Fibroblast of lung (primary cell): ENCODE results near the gene EFCC1. TPM values are rescaled to one million over a fixed set of nuclear protein-coding genes. Genes with fewer than 3 reads are reported as not detected.

Experiments
- DNase-seq, 2 donors: peaks; one replicate each; pipeline versions ENCODE4 v3.0.0 to v3.0.0-alpha.2; 2010; ENCODE audit warnings: low read depth in 2 of 2
- H2AFZ ChIP-seq: 2 replicates; pipeline ENCODE4 v1.5.1; 2012; ENCODE audit warnings: low read length, control low read depth, inconsistent platforms
- H3K27ac ChIP-seq: 2 replicates; pipeline ENCODE4 v1.5.1; 2011; ENCODE audit warnings: low read length, control low read depth; ENCODE audit not compliant: insufficient read depth
- H3K27me3 ChIP-seq: 2 replicates; pipeline ENCODE4 v1.5.1; 2011; ENCODE audit warnings: mild to moderate bottlenecking, low read length; ENCODE audit not compliant: control insufficient read depth, insufficient read depth
- H3K36me3 ChIP-seq: 2 replicates; pipeline ENCODE4 v1.5.1; 2011; ENCODE audit warnings: low read length; ENCODE audit not compliant: control insufficient read depth, insufficient read depth
- H3K4me1 ChIP-seq: 2 replicates; pipeline ENCODE4 v1.5.1; 2011; ENCODE audit warnings: low read length; ENCODE audit not compliant: control insufficient read depth, insufficient read depth; ENCODE audit errors: extremely low read depth
- H3K4me2 ChIP-seq: 2 replicates; pipeline ENCODE4 v1.5.1; 2011; ENCODE audit warnings: low read length, control low read depth; ENCODE audit not compliant: insufficient read depth; ENCODE audit errors: extremely low read depth
- H3K4me3 ChIP-seq, 4 experiments: fragments of 200-600 bp in 1 of 4; sonication (generic) in 1 of 4; replicated peaks in 1 of 4; 2 replicates each; pipeline ENCODE4 v1.5.1; 2011 to 2016; ENCODE audit warnings: low read length in 4 of 4, low read depth in 3 of 4, mild to moderate bottlenecking in 3 of 4, control low read depth in 2 of 4, inconsistent platforms in 1 of 4, mixed read lengths in 1 of 4; ENCODE audit not compliant: insufficient read depth in 1 of 4; ENCODE audit errors: control extremely low read depth in 1 of 4
- H3K79me2 ChIP-seq: 2 replicates; pipeline ENCODE4 v1.5.1; 2012; ENCODE audit warnings: mild to moderate bottlenecking, low read length, inconsistent platforms; ENCODE audit not compliant: control insufficient read depth, insufficient read depth
- H3K9ac ChIP-seq: 2 replicates; pipeline ENCODE4 v1.5.1; 2011; ENCODE audit warnings: mild to moderate bottlenecking, low read length, control low read depth; ENCODE audit not compliant: insufficient read depth
- H3K9me3 ChIP-seq: 2 replicates; pipeline ENCODE4 v1.5.1; 2012; ENCODE audit warnings: low read depth, low read length; ENCODE audit not compliant: control insufficient read depth, insufficient read depth
- H4K20me1 ChIP-seq: 2 replicates; pipeline ENCODE4 v1.5.1; 2011; ENCODE audit warnings: low read length; ENCODE audit not compliant: control insufficient read depth, insufficient read depth; ENCODE audit errors: extremely low read depth
- CTCF ChIP-seq, 2 donors: IDR thresholded peaks in 1 of 2; conservative IDR thresholded peaks in 1 of 2; 1 replicate in 1 of 2; 2 replicates in 1 of 2; pipeline ENCODE4 v1.5.1; 2011 to 2012; ENCODE audit warnings: low read length in 2 of 2, control low read depth in 1 of 2, inconsistent platforms in 1 of 2, low read depth in 1 of 2, mild to moderate bottlenecking in 1 of 2
- EZH2 ChIP-seq: IDR thresholded peaks from 2 replicates; pipeline ENCODE4 v1.5.1; 2012; ENCODE audit warnings: low read length, control low read depth, mild to moderate bottlenecking; ENCODE audit errors: missing control alignments
- polyA plus RNA-seq, 2 donors: library from polyadenylated mRNA; depleted of rRNA in 1 of 2; stranded (reverse) in 1 of 2; unstranded in 1 of 2; fragments of >200 nt; gene quantifications; 2 replicates each; pipeline ENCODE4 v1.2.1, GENCODE V29; 2011 to 2012; ENCODE audit warnings: missing spikeins in 1 of 2
- total RNA-seq: library from RNA; depleted of rRNA; stranded (reverse); fragments of >200 nt; gene quantifications from 2 replicates; pipeline ENCODE4 v1.2.1, GENCODE V29; 2014

The EFCC1 gene
- total and polyA plus RNA-seq, 2 donors (not counting 1 experiment from before 2014, with no cell fraction given): not detected

GRCh38 chr3:128965818-128966217 lies 35.3 kb upstream of the EFCC1 start:
- H2AFZ ChIP-seq: no peak overlapping the region
- no peak overlapping the region for H3K4me3 ChIP-seq
- no peak overlapping the region for H3K4me2 ChIP-seq
- peaks cover 8% of the 10 kb centered on the region for H3K27me3 ChIP-seq
- no peak for TF ChIP-seq EZH2
- no peak for TF ChIP-seq CTCF (conservative IDR thresholded peaks at IDR 0.05 in 1 of 2, IDR thresholded peaks at IDR 0.05 in 1 of 2; ENCODE audit: low read depth in 1 of 2, low read length in 2 of 2)
- no peaks in the 10 kb centered on the region for H3K79me2 ChIP-seq
- no peak overlapping the region for H3K27ac ChIP-seq
- H3K36me3 ChIP-seq: no peaks in the 10 kb centered on the region
- H4K20me1 ChIP-seq: no peaks in the 10 kb centered on the region
- no peak for DNase-seq
- H3K4me1 ChIP-seq: no peaks in the 10 kb centered on the region
- H3K9ac ChIP-seq: no peak overlapping the region
- H3K9me3 ChIP-seq: no peaks in the 10 kb centered on the region

- H4K20me1 ChIP-seq: no peaks in the 10 kb centered on the region
- no peaks in the 10 kb centered on the region for H3K4me1 ChIP-seq
- no peak for TF ChIP-seq CTCF (conservative IDR thresholded peaks at IDR 0.05 in 1 of 2, IDR thresholded peaks at IDR 0.05 in 1 of 2; ENCODE audit: low read depth in 1 of 2, low read length in 2 of 2)
- no peak for TF ChIP-seq EZH2
- no peak overlapping the region for H2AFZ ChIP-seq
- H3K4me2 ChIP-seq: no peak overlapping the region
- H3K27me3 ChIP-seq: peaks cover 8% of the 10 kb centered on the region
- H3K9me3 ChIP-seq: no peaks in the 10 kb centered on the region
- H3K4me3 ChIP-seq: no peak overlapping the region
- no peaks in the 10 kb centered on the region for H3K36me3 ChIP-seq
- no peaks in the 10 kb centered on the region for H3K79me2 ChIP-seq
- no peak for DNase-seq
- no peak overlapping the region for H3K9ac ChIP-seq
- H3K27ac ChIP-seq: no peak overlapping the region
These were observed 33.3 kb upstream of the EFCC1 start for GRCh38 chr3:128967748-128968355.

- Histone ChIP-seq H3K27me3 (peaks cover 8% of the 10 kb centered on the region), H3K4me1 (no peaks in the 10 kb centered on the region), H3K36me3 (no peaks in the 10 kb centered on the region), H4K20me1 (no peaks in the 10 kb centered on the region), H3K4me3 (no peak overlapping the region), H2AFZ (no peak overlapping the region), H3K9me3 (no peaks in the 10 kb centered on the region), H3K79me2 (no peaks in the 10 kb centered on the region), H3K9ac (no peak overlapping the region), H3K27ac (no peak overlapping the region), H3K4me2 (no peak overlapping the region)
- TF ChIP-seq CTCF (conservative IDR thresholded peaks at IDR 0.05 in 1 of 2, IDR thresholded peaks at IDR 0.05 in 1 of 2; ENCODE audit: low read depth in 1 of 2, low read length in 2 of 2): peak; percentile 90 to 96
- TF ChIP-seq EZH2: no peak
- peak; percentile 17 to 58 for DNase-seq
These were observed 30.9 kb upstream of the EFCC1 start for GRCh38 chr3:128969993-128970739.
